Measurements from ENCODE around the gene HOXA11. TPM values are rescaled to one million over a fixed set of nuclear protein-coding genes. Genes with fewer than 3 reads are reported as not detected.

The HOXA11 gene
- total and polyA plus RNA-seq, 10 of the 15 experiments (the other 5 are each of a cell fraction or from before 2014, with no cell fraction given): not detected

GRCh38 chr7:27155816-27156507 is 29.1 kb downstream of the HOXA11 start:
- SMC1A ChIA-PET (ENCODE audit: uncharacterized antibody, unreplicated experiment): interaction anchor here (1.0 kb wide), 1 partner anchor 300 kb away, joined by 3 read pairs; no protein-coding TSS in a partner anchor
- in situ Hi-C loops (cut with MboI): loop anchor here (5.0 to 25.0 kb wide), 3 partner anchors 789 to 1294 kb away; no protein-coding TSS in a partner anchor

GRCh38 chr7:27154901-27155815 is 29.9 kb downstream of the HOXA11 start:
- no peak for FAIRE-seq
- DNase-seq (ENCODE audit: low read depth, low spot score): no peak
- TF ChIP-seq SUZ12 (IDR thresholded peaks at IDR 0.05; ENCODE audit: unreplicated experiment) (peak; percentile 68), MXI1 (IDR thresholded peaks at IDR 0.05; ENCODE audit: low read depth, low read length) (no peak)
- Histone ChIP-seq H3K36me3 (ENCODE audit: control insufficient read depth in 2 of 2, insufficient read depth in 2 of 2, low read length in 1 of 2) (no peaks in the 10 kb centered on the region), H3K27ac (ENCODE audit: control insufficient read depth, insufficient read depth) (no peak overlapping the region), H3K79me2 (ENCODE audit: control insufficient read depth, insufficient read depth, low read length) (no peaks in the 10 kb centered on the region), H3K9me3 (replicated peaks; ENCODE audit: control insufficient read depth, insufficient read depth, low read length) (no peaks in the 10 kb centered on the region; the same call in 2 of the 3 replicates), H3K4me2 (ENCODE audit: control insufficient read depth, insufficient read depth) (no peak overlapping the region), H3K4me1 (ENCODE audit: control insufficient read depth, insufficient read depth, low read length) (no peaks in the 10 kb centered on the region; the same call in 1 of the 2 replicates), H2AFZ (ENCODE audit: control insufficient read depth, low read depth, low read length) (no peak overlapping the region), H3K9ac (ENCODE audit: control insufficient read depth, insufficient read depth, low read length) (no peak overlapping the region), H3K4me3 (no peak overlapping the region), H3K27me3 (replicated peaks in 1 of 2; ENCODE audit: control insufficient read depth in 2 of 2, insufficient read depth in 2 of 2, low read length in 1 of 2) (peaks cover 22 to 61% of the 10 kb centered on the region in 2 experiments), H4K20me1 (ENCODE audit: control insufficient read depth, insufficient read depth) (no peaks in the 10 kb centered on the region)
- no peak for ATAC-seq
- intact Hi-C loops (cut with micrococcal nuclease; ENCODE audit: unreplicated experiment): no loop called here
- in situ Hi-C loops (cut with MboI): loop anchor here (5.0 to 25.0 kb wide), 3 partner anchors 788 to 1293 kb away; no protein-coding TSS in a partner anchor
- 3% methylated on average over 48 of the region's 48 CpGs for WGBS (ENCODE audit: insufficient coverage, insufficient replicate concordance, low lambda C conversion rate, missing lambda C conversion rate)
- CTCF ChIA-PET: interaction anchor here (0.6 to 1.2 kb wide), 4 partner anchors 465 to 770 kb away, joined by 3 to 4 read pairs (median 3); no protein-coding TSS in a partner anchor
- RAD21 ChIA-PET (ENCODE audit: unreplicated experiment): no interaction called here
- SMC1A ChIA-PET (ENCODE audit: uncharacterized antibody, unreplicated experiment): interaction anchor here (0.6 kb wide), 1 partner anchor 301 kb away, joined by 3 read pairs; no protein-coding TSS in a partner anchor
- no TSS peak for BruUV-seq (replicated peaks)
- POLR2A ChIA-PET: no interaction called here

More at GRCh38 chr7:27155816-27156507, 29.1 kb downstream of the HOXA11 start:
- no TSS peak for BruUV-seq (replicated peaks)
- ATAC-seq (no peak), DNase-seq (ENCODE audit: low read depth, low spot score) (no peak), FAIRE-seq (no peak)
- no peaks in the 10 kb centered on the region for H3K79me2 ChIP-seq (ENCODE audit: control insufficient read depth, insufficient read depth, low read length)
- POLR2A ChIA-PET: no interaction called here
- intact Hi-C loops (cut with micrococcal nuclease; ENCODE audit: unreplicated experiment): no loop called here
- H3K9ac ChIP-seq (ENCODE audit: control insufficient read depth, insufficient read depth, low read length): no peak overlapping the region
- no peak overlapping the region; the same call in 1 of the 2 replicates for H3K4me2 ChIP-seq (ENCODE audit: control insufficient read depth, insufficient read depth)
- H3K9me3 ChIP-seq (replicated peaks; ENCODE audit: control insufficient read depth, insufficient read depth, low read length): no peaks in the 10 kb centered on the region; the same call in 2 of the 3 replicates
- WGBS (ENCODE audit: insufficient coverage, insufficient replicate concordance, low lambda C conversion rate, missing lambda C conversion rate): 5% methylated on average over 58 of the region's 63 CpGs
- RAD21 ChIA-PET (ENCODE audit: unreplicated experiment): no interaction called here
- CTCF ChIA-PET: interaction anchor here (0.6 to 1.2 kb wide), 3 partner anchors 301 to 488 kb away, joined by 3 to 4 read pairs (median 3); no protein-coding TSS in a partner anchor
- H2AFZ ChIP-seq (ENCODE audit: control insufficient read depth, low read depth, low read length): no peak overlapping the region
- H3K27ac ChIP-seq (ENCODE audit: control insufficient read depth, insufficient read depth): no peak overlapping the region
- no peaks in the 10 kb centered on the region for H3K36me3 ChIP-seq (ENCODE audit: control insufficient read depth in 2 of 2, insufficient read depth in 2 of 2, low read length in 1 of 2)
- H3K27me3 ChIP-seq (replicated peaks in 1 of 2; ENCODE audit: control insufficient read depth in 2 of 2, insufficient read depth in 2 of 2, low read length in 1 of 2): peaks cover 22 to 60% of the 10 kb centered on the region in 2 experiments
- TF ChIP-seq ESRRA (IDR thresholded peaks at IDR 0.05; ENCODE audit: low read length): no peak
- TF ChIP-seq SUZ12 (IDR thresholded peaks at IDR 0.05; ENCODE audit: unreplicated experiment): peak; percentile 91
- peak; percentile 86 for TF ChIP-seq HDAC6 (IDR thresholded peaks at IDR 0.05; ENCODE audit: unreplicated experiment)
- TF ChIP-seq CBX3 (IDR thresholded peaks at IDR 0.05; ENCODE audit: borderline replicate concordance, low read depth): no peak
- TF ChIP-seq RFX5 (IDR thresholded peaks at IDR 0.05; ENCODE audit: low read depth, low read length): no peak
- no peak overlapping the region for H3K4me3 ChIP-seq
- no peaks in the 10 kb centered on the region for H4K20me1 ChIP-seq (ENCODE audit: control insufficient read depth, insufficient read depth)
- H3K4me1 ChIP-seq (ENCODE audit: control insufficient read depth, insufficient read depth, low read length): no peaks in the 10 kb centered on the region; the same call in 1 of the 2 replicates
